Peyer's patch (tissue), 4 donors: Measurements from ENCODE around the gene FUCA1.

Source experiments
- CTCF ChIP-seq, 6 experiments: fragments of 450-650 bp in 4 of 6; fragments of 200-600 bp in 2 of 6; sonication (generic) in 1 of 6; IDR thresholded peaks; one replicate each; pipeline ENCODE4 v1.5.1; 2017 to 2019; ENCODE audit warnings: antibody characterized with exemption in 6 of 6, mild to moderate bottlenecking in 3 of 6, moderate library complexity in 1 of 6
- POLR2A ChIP-seq, 2 donors: fragments of 450-650 bp; IDR thresholded peaks; one replicate each; pipeline ENCODE4 v1.5.1; 2017; ENCODE audit warnings: antibody characterized with exemption in 2 of 2, mild to moderate bottlenecking in 2 of 2, moderate library complexity in 2 of 2

GRCh38 chr1:23895082-23895481, 27.0 kb upstream of the FUCA1 start:
- TF ChIP-seq CTCF (IDR thresholded peaks at IDR 0.05) (no peak), POLR2A (IDR thresholded peaks at IDR 0.05) (no peak)
